ENCODE data around the gene CELA2A. TPM values are rescaled to one million over a fixed set of nuclear protein-coding genes. Genes with fewer than 3 reads are reported as not detected.

The CELA2A gene
- total and polyA plus RNA-seq, 10 of the 15 experiments (the other 5 are each of a cell fraction or from before 2014, with no cell fraction given): 0.90 TPM; not detected in 9

- intact Hi-C loops (cut with micrococcal nuclease; ENCODE audit: unreplicated experiment) (loop anchor here (1.0 kb wide), 1 partner anchor 177 kb away; no protein-coding TSS in a partner anchor), in situ Hi-C loops (cut with MboI) (no loop called here)
- Histone ChIP-seq H3K27ac (ENCODE audit: control insufficient read depth, insufficient read depth) (no peak overlapping the region), H3K79me2 (ENCODE audit: control insufficient read depth, insufficient read depth, low read length) (no peaks in the 10 kb centered on the region), H3K9ac (ENCODE audit: control insufficient read depth, insufficient read depth, low read length) (no peak overlapping the region), H2AFZ (ENCODE audit: control insufficient read depth, low read depth, low read length) (no peak overlapping the region), H3K4me1 (ENCODE audit: control insufficient read depth, insufficient read depth, low read length) (no peaks in the 10 kb centered on the region), H3K27me3 (replicated peaks in 1 of 2; ENCODE audit: control insufficient read depth in 2 of 2, insufficient read depth in 2 of 2, low read length in 1 of 2) (no peaks in the 10 kb centered on the region), H4K20me1 (ENCODE audit: control insufficient read depth, insufficient read depth) (no peaks in the 10 kb centered on the region), H3K4me2 (ENCODE audit: control insufficient read depth, insufficient read depth) (no peak overlapping the region), H3K36me3 (ENCODE audit: control insufficient read depth in 2 of 2, insufficient read depth in 2 of 2, low read length in 1 of 2) (peaks cover 0 to 5% of the 10 kb centered on the region in 2 experiments; a peak in 1 of 4 replicates), H3K9me3 (replicated peaks; ENCODE audit: control insufficient read depth, insufficient read depth, low read length) (no peaks in the 10 kb centered on the region), H3K4me3 (no peak overlapping the region)
- no TSS peak for BruUV-seq (replicated peaks)
- no peak for DNase-seq (ENCODE audit: low read depth, low spot score)
- ChIA-PET POLR2A (interaction anchor here (0.5 kb wide), 1 partner anchor 57 kb away, joined by 8 read pairs; no protein-coding TSS in a partner anchor), SMC1A (ENCODE audit: uncharacterized antibody, unreplicated experiment) (interaction anchor here (0.7 to 1.3 kb wide), 2 partner anchors 57 to 69 kb away, joined by 3 to 5 read pairs; no protein-coding TSS in a partner anchor), RAD21 (ENCODE audit: unreplicated experiment) (interaction anchor here (1.1 kb wide), 1 partner anchor 176 kb away, joined by 4 read pairs; no protein-coding TSS in a partner anchor), CTCF (interaction anchor here (0.7 to 1.7 kb wide), 9 partner anchors 9 to 372 kb away, joined by 3 to 8 read pairs (median 4); no protein-coding TSS in a partner anchor)
- TF ChIP-seq ZSCAN29 (IDR thresholded peaks at IDR 0.05) (no peak), CREB1 (IDR thresholded peaks at IDR 0.05; ENCODE audit: low read depth) (no peak), ZNF622 (IDR thresholded peaks at IDR 0.05) (no peak), BCL11A (IDR thresholded peaks at IDR 0.05; ENCODE audit: low read depth, low read length) (no peak), PML (IDR thresholded peaks at IDR 0.05; ENCODE audit: low read length) (no peak), SMC3 (IDR thresholded peaks at IDR 0.05; ENCODE audit: borderline replicate concordance, low read length) (no peak), RCOR1 (conservative IDR thresholded peaks at IDR 0.05; ENCODE audit: low read depth, low read length) (no peak), ATF2 (IDR thresholded peaks at IDR 0.05; ENCODE audit: low read length) (no peak), HSF1 (IDR thresholded peaks at IDR 0.05; ENCODE audit: low read depth, low read length) (no peak), MTA2 (IDR thresholded peaks at IDR 0.05; ENCODE audit: low read depth) (no peak)
- FAIRE-seq: no peak
- ATAC-seq: no peak
- WGBS (ENCODE audit: insufficient coverage, insufficient replicate concordance, low lambda C conversion rate, missing lambda C conversion rate): 80% methylated on average over 18 of the region's 19 CpGs
These were observed 43.9 kb downstream of the CELA2A start for GRCh38 chr1:15500184-15501178.
